SK-N-SH (cell line): ENCODE measurements around the gene CYFIP2. TPM values are rescaled to one million over a fixed set of nuclear protein-coding genes. Genes with fewer than 3 reads are reported as not detected.

ENCODE experiments used
- CTCF ChIA-PET: fragments of 300-600, 350-600 bp; formaldehyde crosslinking; extraction: SDS; loops from one replicate; lab custom pipeline; 2021; lab: Yijun Ruan, JAX
- POLR2A ChIA-PET: fragments of 350-600 bp; sonication (Branson Sonifier 250); formaldehyde crosslinking; extraction: SDS; loops from one replicate; lab custom pipeline; 2020; ENCODE audit warnings: antibody characterized with exemption, inconsistent platforms; lab: Yijun Ruan, JAX
- DNase-seq: peaks from one replicate; pipeline ENCODE4 v3.0.0; 2012
- H2AFZ ChIP-seq: fragments of 200-600 bp; sonication (generic); 2 replicates; pipeline ENCODE4 v1.8.1; 2016; ENCODE audit warnings: antibody characterized with exemption, mild to moderate bottlenecking, low read depth
- H3F3A ChIP-seq: fragments of 200-600 bp; sonication (generic); replicated peaks from 2 replicates; pipeline ENCODE3; 2016; ENCODE audit warnings: antibody characterized with exemption, mild to moderate bottlenecking; ENCODE audit not compliant: insufficient read depth
- H3K27ac ChIP-seq, 2 experiments: fragments of 200-500 bp in 1 of 2; fragments of 200-600 bp in 1 of 2; sonication (Bioruptor generic) in 1 of 2; sonication (generic), shearing (Covaris generic) in 1 of 2; 2 replicates each; pipeline versions ENCODE4 v1.5.1 to v1.6.1; 2014 to 2016; ENCODE audit warnings: low read depth in 2 of 2, inconsistent platforms in 1 of 2, low read length in 1 of 2, mild to moderate bottlenecking in 1 of 2, mixed read lengths in 1 of 2
- H3K27me3 ChIP-seq: fragments of 200-600 bp; sonication (generic), shearing (Covaris generic); 2 replicates; pipeline ENCODE4 v1.6.1; 2016; ENCODE audit warnings: mixed run types; ENCODE audit not compliant: insufficient read depth
- H3K36me3 ChIP-seq, 2 experiments: fragments of 200-500 bp in 1 of 2; fragments of 200-600 bp in 1 of 2; sonication (Bioruptor generic) in 1 of 2; sonication (generic) in 1 of 2; replicated peaks in 1 of 2; 2 replicates each; pipeline versions ENCODE3 to v1.5.1; 2014 to 2016; ENCODE audit warnings: low read length in 1 of 2, mild to moderate bottlenecking in 1 of 2; ENCODE audit not compliant: insufficient read depth in 2 of 2, control insufficient read depth in 1 of 2
- H3K4me1 ChIP-seq, 2 experiments: fragments of 200-500 bp in 1 of 2; fragments of 200-600 bp in 1 of 2; sonication (Bioruptor generic) in 1 of 2; sonication (generic), shearing (Covaris generic) in 1 of 2; 2 replicates each; pipeline versions ENCODE4 v1.5.1 to v1.6.1; 2014 to 2016; ENCODE audit warnings: low read depth in 1 of 2, low read length in 1 of 2, mixed run types in 1 of 2; ENCODE audit not compliant: insufficient read depth in 2 of 2, control insufficient read depth in 1 of 2
- H3K4me2 ChIP-seq: fragments of 200-600 bp; sonication (generic), shearing (Covaris generic); 2 replicates; pipeline ENCODE4 v1.6.1; 2017; ENCODE audit warnings: mixed run types
- H3K4me3 ChIP-seq, 2 experiments: fragments of 200-500 bp in 1 of 2; fragments of 200-600 bp in 1 of 2; sonication (Bioruptor generic) in 1 of 2; sonication (generic), shearing (Covaris generic) in 1 of 2; 2 replicates each; pipeline versions ENCODE4 v1.5.1 to v1.8.1; 2014 to 2016; ENCODE audit warnings: low read depth in 2 of 2, inconsistent platforms in 1 of 2, low read length in 1 of 2, mild to moderate bottlenecking in 1 of 2, mixed read lengths in 1 of 2, moderate library complexity in 1 of 2
- H3K79me2 ChIP-seq: fragments of 200-600 bp; sonication (generic); 2 replicates; pipeline ENCODE4 v1.8.1; 2017; ENCODE audit warnings: mild to moderate bottlenecking; ENCODE audit not compliant: insufficient read depth
- H3K9ac ChIP-seq: fragments of 200-600 bp; sonication (generic); 2 replicates; pipeline ENCODE4 v1.6.1; 2017; ENCODE audit warnings: mixed run types
- H3K9me2 ChIP-seq: fragments of 200-600 bp; sonication (generic); 2 replicates; pipeline ENCODE4 v1.6.1; 2017; ENCODE audit warnings: mixed run types
- H3K9me3 ChIP-seq: fragments of 200-600 bp; sonication (generic); 2 replicates; pipeline ENCODE4 v1.6.1; 2017; ENCODE audit warnings: mixed run types, mild to moderate bottlenecking, moderate library complexity
- H4K20me1 ChIP-seq: fragments of 200-600 bp; sonication (generic); 2 replicates; pipeline ENCODE4 v1.6.1; 2017; ENCODE audit warnings: mild to moderate bottlenecking, mixed run types; ENCODE audit not compliant: insufficient read depth
- FOXJ3 ChIP-seq: sonication (generic); formaldehyde crosslinking; IDR thresholded peaks from 2 replicates; pipeline ENCODE4 v1.5.1; 2020; ENCODE audit warnings: mild to moderate bottlenecking, missing genetic modification reagents
- GABPA ChIP-seq: IDR thresholded peaks from 2 replicates; pipeline ENCODE4 v1.4.0; 2012; ENCODE audit warnings: low read depth, mild to moderate bottlenecking
- MEF2A ChIP-seq: IDR thresholded peaks from 2 replicates; pipeline ENCODE4 v1.4.0; 2012; ENCODE audit warnings: low read depth, borderline replicate concordance
- MXI1 ChIP-seq: IDR thresholded peaks from 2 replicates; pipeline ENCODE4 v1.6.1; 2012; ENCODE audit warnings: mild to moderate bottlenecking, low read depth, low read length, improper control_type of control experiment
- NFIC ChIP-seq: IDR thresholded peaks from 2 replicates; pipeline ENCODE4 v1.4.0; 2012; ENCODE audit warnings: borderline replicate concordance
- RAD21 ChIP-seq: IDR thresholded peaks from 2 replicates; pipeline ENCODE4 v1.6.1; 2012; ENCODE audit warnings: mild to moderate bottlenecking, low read length
- RFX5 ChIP-seq: IDR thresholded peaks from 2 replicates; pipeline ENCODE4 v1.6.1; 2012; ENCODE audit warnings: mild to moderate bottlenecking, improper control_type of control experiment, low read length
- RXRA ChIP-seq: IDR thresholded peaks from 2 replicates; pipeline ENCODE4 v1.4.0; 2012; ENCODE audit warnings: low read depth, mild to moderate bottlenecking, borderline replicate concordance
- SIN3A ChIP-seq: IDR thresholded peaks from 2 replicates; pipeline ENCODE4 v1.6.1; 2012; ENCODE audit warnings: low read depth, mild to moderate bottlenecking, low read length, moderate library complexity, borderline replicate concordance
- SMC3 ChIP-seq: IDR thresholded peaks from 2 replicates; pipeline ENCODE4 v1.6.1; 2012; ENCODE audit warnings: low read depth, low read length, improper control_type of control experiment
- TAF1 ChIP-seq: IDR thresholded peaks from 2 replicates; pipeline ENCODE4 v1.6.1; 2012; ENCODE audit warnings: low read depth, mild to moderate bottlenecking, low read length, moderate library complexity, borderline replicate concordance
- TCF12 ChIP-seq: IDR thresholded peaks from 2 replicates; pipeline ENCODE4 v1.4.0; 2012
- TEAD4 ChIP-seq: IDR thresholded peaks from 2 replicates; pipeline ENCODE4 v1.4.0; 2012; ENCODE audit warnings: mild to moderate bottlenecking, borderline replicate concordance; ENCODE audit not compliant: insufficient read depth
- YY1 ChIP-seq: IDR thresholded peaks from 2 replicates; pipeline ENCODE4 v1.4.0; 2012; ENCODE audit warnings: low read depth, mild to moderate bottlenecking
- WGBS: methylation state at CpG from one replicate; pipeline ENCODE4 v1.1.6; 2017; ENCODE audit warnings: low lambda C conversion rate; 5-methylcytosine and 5-hydroxymethylcytosine counted together
- polyA plus RNA-seq, 3 experiments: library from polyadenylated mRNA; depleted of rRNA; stranded (reverse); fragments of >200 nt; gene quantifications; 2 replicates each; pipeline ENCODE4 v1.2.3, GENCODE V29; 2012
- TF ChIP-seq, protein P1 (sequence below): IDR thresholded peaks from 2 replicates; pipeline ENCODE4 v1.4.0; 2012; ENCODE audit warnings: low read depth, borderline replicate concordance
- TF ChIP-seq, protein P2 (sequence below): IDR thresholded peaks from 2 replicates; pipeline ENCODE4; 2012
- TF ChIP-seq, protein P3 (sequence below): IDR thresholded peaks from 2 replicates; pipeline ENCODE4 v1.4.0; 2012; ENCODE audit warnings: low read depth

CYFIP2 gene
- polyA plus RNA-seq, 1 of the 3 experiments (the other 2 are of a cell fraction), result 20.1 TPM

DNA sequence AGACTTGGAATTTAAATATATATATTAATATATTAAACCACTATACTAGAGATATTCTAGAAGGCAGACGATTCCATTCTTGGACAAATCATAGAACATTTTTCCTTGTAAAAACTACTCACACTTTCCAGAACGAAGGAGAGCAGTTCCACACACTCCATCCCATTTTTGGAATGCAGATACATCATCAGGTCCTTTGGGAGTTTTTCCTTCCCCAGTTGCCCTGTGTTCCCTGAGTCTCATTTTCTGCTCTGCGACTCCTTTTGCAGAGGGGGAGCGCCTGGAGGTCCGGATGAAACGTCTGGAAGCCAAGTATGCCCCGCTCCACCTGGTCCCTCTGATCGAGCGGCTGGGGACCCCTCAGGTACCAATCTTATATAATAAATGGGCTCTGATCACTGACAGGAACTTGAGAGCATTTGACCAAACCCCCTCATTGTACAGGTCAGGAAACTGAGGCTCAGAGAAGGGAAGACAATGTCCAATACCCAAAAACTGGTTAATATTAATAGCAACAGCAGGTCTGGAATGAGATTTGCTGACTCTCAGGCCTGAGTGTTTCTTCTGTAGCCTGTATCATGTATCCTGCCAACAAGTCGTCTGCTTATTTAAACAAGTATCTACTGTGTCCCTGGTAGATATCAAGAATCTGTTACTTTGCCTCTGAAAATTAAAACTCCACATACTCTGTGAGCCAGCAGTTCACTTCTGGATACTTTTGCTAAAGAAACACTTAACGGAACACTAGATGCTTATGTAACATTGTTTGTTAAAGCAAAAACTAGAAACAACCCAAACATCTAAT is 117.3 kb downstream of the CYFIP2 start:
- no peak overlapping the region for H2AFZ ChIP-seq
- peak overlapping the region; percentile 95 to 99 for H3K27ac ChIP-seq
- peaks cover 29% of the 10 kb centered on the region for H3K79me2 ChIP-seq
- CTCF ChIA-PET, result interaction anchor here (1.0 to 1.2 kb wide), 2 partner anchors 83 to 360 kb away, joined by 3 to 4 read pairs; partner anchors contain the start of gene LSM11
- peak overlapping the region; percentile 33 for H3K4me2 ChIP-seq
- H3K9ac ChIP-seq, result peak overlapping the region; percentile 55
- H3K36me3 ChIP-seq, result peaks cover 0 to 4% of the 10 kb centered on the region in 2 experiments
- H3K9me3 ChIP-seq, result no peaks in the 10 kb centered on the region
- no peaks in the 10 kb centered on the region for H3K27me3 ChIP-seq
- H3K4me1 ChIP-seq, result peaks cover 44 to 53% of the 10 kb centered on the region in 2 experiments
- no peak for DNase-seq
- H3K9me2 ChIP-seq, result no peaks in the 10 kb centered on the region
- no peak overlapping the region; a peak in 1 of 4 replicates for H3K4me3 ChIP-seq
- WGBS, result 84% methylated on average over 11 of the region's 11 CpGs
- H4K20me1 ChIP-seq, result no peaks in the 10 kb centered on the region
- H3F3A ChIP-seq, result peaks cover 46% of the 10 kb centered on the region
- POLR2A ChIA-PET, result no interaction called here
- TF ChIP-seq MXI1 (no peak), YY1 (no peak), GABPA (no peak), TEAD4 (no peak), FOXJ3 (CRISPR knock-in tag) (no peak), TAF1 (no peak), SIN3A (no peak), RXRA (no peak), NFIC (no peak), RFX5 (no peak), MEF2A (no peak), TCF12 (no peak), SMC3 (no peak), RAD21 (no peak)
- TF ChIP-seq, protein P1, sequence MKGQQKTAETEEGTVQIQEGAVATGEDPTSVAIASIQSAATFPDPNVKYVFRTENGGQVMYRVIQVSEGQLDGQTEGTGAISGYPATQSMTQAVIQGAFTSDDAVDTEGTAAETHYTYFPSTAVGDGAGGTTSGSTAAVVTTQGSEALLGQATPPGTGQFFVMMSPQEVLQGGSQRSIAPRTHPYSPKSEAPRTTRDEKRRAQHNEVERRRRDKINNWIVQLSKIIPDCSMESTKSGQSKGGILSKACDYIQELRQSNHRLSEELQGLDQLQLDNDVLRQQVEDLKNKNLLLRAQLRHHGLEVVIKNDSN, result no peak
- TF ChIP-seq, protein P2, sequence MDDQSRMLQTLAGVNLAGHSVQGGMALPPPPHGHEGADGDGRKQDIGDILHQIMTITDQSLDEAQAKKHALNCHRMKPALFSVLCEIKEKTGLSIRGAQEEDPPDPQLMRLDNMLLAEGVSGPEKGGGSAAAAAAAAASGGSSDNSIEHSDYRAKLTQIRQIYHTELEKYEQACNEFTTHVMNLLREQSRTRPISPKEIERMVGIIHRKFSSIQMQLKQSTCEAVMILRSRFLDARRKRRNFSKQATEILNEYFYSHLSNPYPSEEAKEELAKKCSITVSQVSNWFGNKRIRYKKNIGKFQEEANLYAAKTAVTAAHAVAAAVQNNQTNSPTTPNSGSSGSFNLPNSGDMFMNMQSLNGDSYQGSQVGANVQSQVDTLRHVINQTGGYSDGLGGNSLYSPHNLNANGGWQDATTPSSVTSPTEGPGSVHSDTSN, result no peak
- TF ChIP-seq, protein P3, sequence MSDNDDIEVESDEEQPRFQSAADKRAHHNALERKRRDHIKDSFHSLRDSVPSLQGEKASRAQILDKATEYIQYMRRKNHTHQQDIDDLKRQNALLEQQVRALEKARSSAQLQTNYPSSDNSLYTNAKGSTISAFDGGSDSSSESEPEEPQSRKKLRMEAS, result no peak
